Fibroblast of lung (primary cell): ENCODE data around the gene ATAD5. TPM values are rescaled to one million over a fixed set of nuclear protein-coding genes. Genes with fewer than 3 reads are reported as not detected.
A peak's percentile ranks its signal among the peaks of the same experiment; 100 is the strongest.

Source experiments
- DNase-seq, 2 donors: peaks; one replicate each; pipeline versions ENCODE4 v3.0.0 to v3.0.0-alpha.2; 2010; ENCODE audit warnings: low read depth in 2 of 2
- H2AFZ ChIP-seq: 2 replicates; pipeline ENCODE4 v1.5.1; 2012; ENCODE audit warnings: low read length, control low read depth, inconsistent platforms
- H3K27ac ChIP-seq: 2 replicates; pipeline ENCODE4 v1.5.1; 2011; ENCODE audit warnings: low read length, control low read depth; ENCODE audit not compliant: insufficient read depth
- H3K27me3 ChIP-seq: 2 replicates; pipeline ENCODE4 v1.5.1; 2011; ENCODE audit warnings: mild to moderate bottlenecking, low read length; ENCODE audit not compliant: control insufficient read depth, insufficient read depth
- H3K36me3 ChIP-seq: 2 replicates; pipeline ENCODE4 v1.5.1; 2011; ENCODE audit warnings: low read length; ENCODE audit not compliant: control insufficient read depth, insufficient read depth
- H3K4me1 ChIP-seq: 2 replicates; pipeline ENCODE4 v1.5.1; 2011; ENCODE audit warnings: low read length; ENCODE audit not compliant: control insufficient read depth, insufficient read depth; ENCODE audit errors: extremely low read depth
- H3K4me2 ChIP-seq: 2 replicates; pipeline ENCODE4 v1.5.1; 2011; ENCODE audit warnings: low read length, control low read depth; ENCODE audit not compliant: insufficient read depth; ENCODE audit errors: extremely low read depth
- H3K4me3 ChIP-seq, 4 experiments: fragments of 200-600 bp in 1 of 4; sonication (generic) in 1 of 4; replicated peaks in 1 of 4; 2 replicates each; pipeline ENCODE4 v1.5.1; 2011 to 2016; ENCODE audit warnings: low read length in 4 of 4, low read depth in 3 of 4, mild to moderate bottlenecking in 3 of 4, control low read depth in 2 of 4, inconsistent platforms in 1 of 4, mixed read lengths in 1 of 4; ENCODE audit not compliant: insufficient read depth in 1 of 4; ENCODE audit errors: control extremely low read depth in 1 of 4
- H3K79me2 ChIP-seq: 2 replicates; pipeline ENCODE4 v1.5.1; 2012; ENCODE audit warnings: mild to moderate bottlenecking, low read length, inconsistent platforms; ENCODE audit not compliant: control insufficient read depth, insufficient read depth
- H3K9ac ChIP-seq: 2 replicates; pipeline ENCODE4 v1.5.1; 2011; ENCODE audit warnings: mild to moderate bottlenecking, low read length, control low read depth; ENCODE audit not compliant: insufficient read depth
- H3K9me3 ChIP-seq: 2 replicates; pipeline ENCODE4 v1.5.1; 2012; ENCODE audit warnings: low read depth, low read length; ENCODE audit not compliant: control insufficient read depth, insufficient read depth
- H4K20me1 ChIP-seq: 2 replicates; pipeline ENCODE4 v1.5.1; 2011; ENCODE audit warnings: low read length; ENCODE audit not compliant: control insufficient read depth, insufficient read depth; ENCODE audit errors: extremely low read depth
- CTCF ChIP-seq, 2 donors: IDR thresholded peaks in 1 of 2; conservative IDR thresholded peaks in 1 of 2; 1 replicate in 1 of 2; 2 replicates in 1 of 2; pipeline ENCODE4 v1.5.1; 2011 to 2012; ENCODE audit warnings: low read length in 2 of 2, control low read depth in 1 of 2, inconsistent platforms in 1 of 2, low read depth in 1 of 2, mild to moderate bottlenecking in 1 of 2
- EZH2 ChIP-seq: IDR thresholded peaks from 2 replicates; pipeline ENCODE4 v1.5.1; 2012; ENCODE audit warnings: low read length, control low read depth, mild to moderate bottlenecking; ENCODE audit errors: missing control alignments
- polyA plus RNA-seq, 2 donors: library from polyadenylated mRNA; depleted of rRNA in 1 of 2; stranded (reverse) in 1 of 2; unstranded in 1 of 2; fragments of >200 nt; gene quantifications; 2 replicates each; pipeline ENCODE4 v1.2.1, GENCODE V29; 2011 to 2012; ENCODE audit warnings: missing spikeins in 1 of 2
- total RNA-seq: library from RNA; depleted of rRNA; stranded (reverse); fragments of >200 nt; gene quantifications from 2 replicates; pipeline ENCODE4 v1.2.1, GENCODE V29; 2014

ATAD5 gene
- total and polyA plus RNA-seq, 2 donors (not counting 1 experiment from before 2014, with no cell fraction given) = 0.83 to 1.6 TPM

GRCh38 chr17:30922235-30923030 is 90.7 kb downstream of the ATAD5 start:
- Histone ChIP-seq H3K4me3 (peak overlapping the region in 3 of 4 experiments; percentile 24 to 37 (median 25)), H3K27me3 (peaks cover 2% of the 10 kb centered on the region), H3K9me3 (no peaks in the 10 kb centered on the region)

GRCh38 chr17:30924341-30924740 is 92.6 kb downstream of the ATAD5 start:
- H3K27me3 ChIP-seq = peaks cover 2% of the 10 kb centered on the region
- peaks cover 10% of the 10 kb centered on the region for H3K4me1 ChIP-seq
- no peak for TF ChIP-seq CTCF (conservative IDR thresholded peaks at IDR 0.05 in 1 of 2, IDR thresholded peaks at IDR 0.05 in 1 of 2; ENCODE audit: low read depth in 1 of 2, low read length in 2 of 2)
- no peak for TF ChIP-seq EZH2
- no peak overlapping the region for H3K27ac ChIP-seq
- no peak overlapping the region for H3K4me2 ChIP-seq
- no peaks in the 10 kb centered on the region for H3K79me2 ChIP-seq
- H3K36me3 ChIP-seq = no peaks in the 10 kb centered on the region
- no peaks in the 10 kb centered on the region for H3K9me3 ChIP-seq
- H2AFZ ChIP-seq = no peak overlapping the region
- H3K4me3 ChIP-seq = no peak overlapping the region
- H4K20me1 ChIP-seq = no peaks in the 10 kb centered on the region
- H3K9ac ChIP-seq = no peak overlapping the region
- no peak for DNase-seq

More at GRCh38 chr17:30922235-30923030, 90.7 kb downstream of the ATAD5 start:
- Histone ChIP-seq H2AFZ (peak overlapping the region; percentile 51), H3K4me1 (peaks cover 10% of the 10 kb centered on the region), H3K79me2 (no peaks in the 10 kb centered on the region), H3K9ac (peak overlapping the region; percentile 6), H3K36me3 (no peaks in the 10 kb centered on the region), H3K4me2 (peak overlapping the region; percentile 70), H3K27ac (no peak overlapping the region), H4K20me1 (no peaks in the 10 kb centered on the region)
- DNase-seq = no peak
- TF ChIP-seq EZH2 = no peak
- TF ChIP-seq CTCF (conservative IDR thresholded peaks at IDR 0.05 in 1 of 2, IDR thresholded peaks at IDR 0.05 in 1 of 2; ENCODE audit: low read depth in 1 of 2, low read length in 2 of 2) = no peak

- Histone ChIP-seq H3K9me3 (no peaks in the 10 kb centered on the region), H2AFZ (no peak overlapping the region), H3K27ac (no peak overlapping the region), H4K20me1 (no peaks in the 10 kb centered on the region), H3K36me3 (no peaks in the 10 kb centered on the region), H3K27me3 (peaks cover 2% of the 10 kb centered on the region), H3K4me3 (no peak overlapping the region), H3K79me2 (no peaks in the 10 kb centered on the region), H3K4me2 (no peak overlapping the region), H3K9ac (no peak overlapping the region), H3K4me1 (peaks cover 2% of the 10 kb centered on the region)
- DNase-seq = no peak
- TF ChIP-seq CTCF (conservative IDR thresholded peaks at IDR 0.05 in 1 of 2, IDR thresholded peaks at IDR 0.05 in 1 of 2; ENCODE audit: low read depth in 1 of 2, low read length in 2 of 2) = no peak
- no peak for TF ChIP-seq EZH2
Observed at GRCh38 chr17:30926516-30926915, 94.8 kb downstream of the ATAD5 start.
